H9 (cell line): Measurements from ENCODE around the gene AKNA. TPM values are rescaled to one million over a fixed set of nuclear protein-coding genes. Genes with fewer than 3 reads are reported as not detected.

ENCODE experiments used
- DNase-seq: peaks from one replicate; pipeline ENCODE4 v3.0.0-alpha.2; 2017
- H2AFZ ChIP-seq: one replicate; pipeline ENCODE4 v1.6.1; 2013; ENCODE audit warnings: mild to moderate bottlenecking, low read length, control low read depth, moderate library complexity
- H2AK5ac ChIP-seq: 2 replicates; pipeline ENCODE4 v1.6.1; 2013; ENCODE audit warnings: low read length, control low read depth, mixed read lengths; ENCODE audit not compliant: insufficient read length
- H2BK120ac ChIP-seq: one replicate; pipeline ENCODE4 v1.6.1; 2013; ENCODE audit warnings: low read depth, mild to moderate bottlenecking, low read length, control low read depth, inconsistent platforms; ENCODE audit not compliant: poor library complexity, severe bottlenecking
- H2BK12ac ChIP-seq: 2 replicates; pipeline ENCODE4 v1.6.1; 2013; ENCODE audit warnings: low read length, control low read depth, mixed read lengths, low read depth; ENCODE audit not compliant: insufficient read length
- H2BK15ac ChIP-seq: 2 replicates; pipeline ENCODE4 v1.6.1; 2013; ENCODE audit warnings: low read depth, low read length, control low read depth
- H2BK20ac ChIP-seq: one replicate; pipeline ENCODE4 v1.6.1; 2013; ENCODE audit warnings: low read depth, mild to moderate bottlenecking, low read length, control low read depth, inconsistent platforms; ENCODE audit not compliant: poor library complexity, severe bottlenecking
- H2BK5ac ChIP-seq: 2 replicates; pipeline ENCODE4 v1.6.1; 2013; ENCODE audit warnings: low read length, control low read depth, mixed read lengths; ENCODE audit not compliant: insufficient read length
- H3K14ac ChIP-seq: 2 replicates; pipeline ENCODE4 v1.6.1; 2013; ENCODE audit warnings: low read length, control low read depth; ENCODE audit not compliant: insufficient read depth
- H3K18ac ChIP-seq: 2 replicates; pipeline ENCODE4 v1.6.1; 2013; ENCODE audit warnings: low read depth, mild to moderate bottlenecking, mixed read lengths, low read length, control low read depth; ENCODE audit not compliant: insufficient read length
- H3K23ac ChIP-seq: 2 replicates; pipeline ENCODE4 v1.6.1; 2013; ENCODE audit warnings: low read length, control low read depth, mixed read lengths, low read depth; ENCODE audit not compliant: insufficient read length
- H3K23me2 ChIP-seq: 2 replicates; pipeline ENCODE4 v1.6.1; 2013; ENCODE audit warnings: low read depth, mild to moderate bottlenecking, mixed read lengths, low read length, control low read depth; ENCODE audit not compliant: insufficient read length, poor library complexity, severe bottlenecking
- H3K27ac ChIP-seq: 2 replicates; pipeline ENCODE4 v1.5.1; 2013; ENCODE audit warnings: low read length, control low read depth, mixed read lengths, low read depth; ENCODE audit not compliant: insufficient read length
- H3K27me3 ChIP-seq: 2 replicates; pipeline ENCODE4 v1.6.1; 2013; ENCODE audit warnings: low read length, control low read depth, inconsistent platforms; ENCODE audit not compliant: insufficient read depth
- H3K4ac ChIP-seq: 2 replicates; pipeline ENCODE4 v1.6.1; 2013; ENCODE audit warnings: low read depth, mild to moderate bottlenecking, control low read depth, inconsistent platforms, low read length, moderate library complexity
- H3K4me1 ChIP-seq: 2 replicates; pipeline ENCODE4 v1.6.1; 2013; ENCODE audit warnings: low read length, control low read depth, inconsistent platforms; ENCODE audit not compliant: insufficient read depth
- H3K4me2 ChIP-seq: 2 replicates; pipeline ENCODE4 v1.6.1; 2013; ENCODE audit warnings: low read length, control low read depth, mixed read lengths; ENCODE audit not compliant: insufficient read length, insufficient read depth
- H3K56ac ChIP-seq: 2 replicates; pipeline ENCODE4 v1.6.1; 2013; ENCODE audit warnings: low read depth, mild to moderate bottlenecking, mixed read lengths, low read length, control low read depth; ENCODE audit not compliant: insufficient read length
- H3K79me1 ChIP-seq: 2 replicates; pipeline ENCODE4 v1.6.1; 2013; ENCODE audit warnings: low read depth, mild to moderate bottlenecking, moderate library complexity, low read length, control low read depth, inconsistent platforms; ENCODE audit not compliant: insufficient read depth, poor library complexity, severe bottlenecking
- H3K79me2 ChIP-seq: 2 replicates; pipeline ENCODE4 v1.6.1; 2013; ENCODE audit warnings: low read length, control low read depth, inconsistent platforms; ENCODE audit not compliant: insufficient read depth
- H3K9ac ChIP-seq: 2 replicates; pipeline ENCODE4 v1.6.1; 2013; ENCODE audit warnings: low read length, control low read depth, mixed read lengths; ENCODE audit not compliant: insufficient read length; ENCODE audit errors: extremely low read depth
- H3K9me3 ChIP-seq: one replicate; pipeline ENCODE4 v1.6.1; 2013; ENCODE audit warnings: low read depth, low read length, inconsistent platforms; ENCODE audit not compliant: control insufficient read depth
- H3T11ph ChIP-seq: one replicate; pipeline ENCODE4 v1.6.1; 2013; ENCODE audit warnings: mild to moderate bottlenecking, low read length, control low read depth, inconsistent platforms
- H4K20me1 ChIP-seq: one replicate; pipeline ENCODE4 v1.6.1; 2013; ENCODE audit not compliant: control insufficient read depth, insufficient read length, insufficient read depth
- H4K5ac ChIP-seq: 2 replicates; pipeline ENCODE4 v1.6.1; 2013; ENCODE audit warnings: low read depth, mild to moderate bottlenecking, mixed read lengths, low read length, control low read depth; ENCODE audit not compliant: insufficient read length
- H4K8ac ChIP-seq: replicated peaks from 2 replicates; pipeline ENCODE4 v1.6.1; 2013; ENCODE audit warnings: low read length, control low read depth, mixed read lengths, low read depth; ENCODE audit not compliant: insufficient read length
- H4K91ac ChIP-seq: 2 replicates; pipeline ENCODE4 v1.6.1; 2013; ENCODE audit warnings: low read depth, mild to moderate bottlenecking, moderate library complexity, mixed read lengths, low read length, control low read depth; ENCODE audit not compliant: insufficient read length
- H3K27ac Mint-ChIP-seq, 3 experiments: 2 replicates in 2 of 3; 3 replicates in 1 of 3; pipeline ENCODE4 v1.8.0; 2020 to 2021; ENCODE audit warnings: mixed read lengths in 3 of 3, mild to moderate bottlenecking in 1 of 3, moderate library complexity in 1 of 3
- H3K27me3 Mint-ChIP-seq: 2 replicates; pipeline ENCODE4 v1.8.0; 2021; ENCODE audit warnings: low read depth, mild to moderate bottlenecking, moderate library complexity, mixed read lengths
- H3K36me3 Mint-ChIP-seq, 3 experiments: 2 replicates in 2 of 3; 3 replicates in 1 of 3; pipeline ENCODE4 v1.8.0; 2020 to 2021; ENCODE audit warnings: low read depth in 3 of 3, mixed read lengths in 3 of 3; ENCODE audit not compliant: insufficient read depth in 1 of 3
- H3K4me1 Mint-ChIP-seq, 2 experiments: 2 replicates each; pipeline ENCODE4 v1.8.0; 2020; ENCODE audit warnings: mixed read lengths in 2 of 2
- H3K4me3 Mint-ChIP-seq, 2 experiments: 2 replicates in 1 of 2; 3 replicates in 1 of 2; pipeline ENCODE4 v1.8.0; 2020 to 2021; ENCODE audit warnings: mild to moderate bottlenecking in 2 of 2, mixed read lengths in 2 of 2, moderate library complexity in 1 of 2
- H3K9me3 Mint-ChIP-seq, 2 experiments: 2 replicates in 1 of 2; 3 replicates in 1 of 2; pipeline ENCODE4 v1.8.0; 2020; ENCODE audit warnings: mild to moderate bottlenecking in 2 of 2, mixed read lengths in 2 of 2, moderate library complexity in 1 of 2
- CTCF ChIP-seq: fragments of 200-600 bp; sonication (generic); conservative IDR thresholded peaks from 3 replicates; pipeline ENCODE4 v1.8.0; 2021; ENCODE audit warnings: antibody characterized with exemption, mild to moderate bottlenecking
- WGBS: extraction: QIAGEN DNeasy Blood & Tissue Kit; methylation state at CpG from one replicate; pipeline ENCODE4 v1.1.7; 2013; ENCODE audit warnings: missing lambda C conversion rate, low lambda C conversion rate, mixed read lengths; ENCODE audit not compliant: insufficient read length; ENCODE audit errors: extremely low coverage; 5-methylcytosine and 5-hydroxymethylcytosine counted together
- total RNA-seq: library from RNA; stranded (reverse); gene quantifications from 2 replicates; pipeline ENCODE4 v1.2.1, GENCODE V29; 2021

AKNA gene
- total RNA-seq, 1 experiment from 2014 or later, result 19.7 TPM

GRCh38 chr9:114385397-114386181 is 2.2 kb downstream of the AKNA start:
- Histone ChIP-seq H2AK5ac (no peak overlapping the region), H3K4me2 (no peak overlapping the region), H3K27ac (no peak overlapping the region), H3K79me2 (no peaks in the 10 kb centered on the region; the same call in 1 of the 2 replicates), H4K5ac (no peak overlapping the region), H3K23me2 (no peaks in the 10 kb centered on the region), H4K8ac (no peak overlapping the region), H2BK12ac (no peak overlapping the region), H3K14ac (no peak overlapping the region; the same call in 1 of the 2 replicates), H4K20me1 (no peaks in the 10 kb centered on the region), H2AFZ (no peak overlapping the region), H3K9ac (no peak overlapping the region), H4K91ac (no peak overlapping the region), H3K56ac (no peak overlapping the region), H3K79me1 (no peaks in the 10 kb centered on the region), H2BK20ac (no peak overlapping the region), H3T11ph (no peak overlapping the region), H3K27me3 (no peaks in the 10 kb centered on the region), H2BK120ac (no peak overlapping the region), H3K9me3 (no peaks in the 10 kb centered on the region), H2BK15ac (no peak overlapping the region), H3K18ac (no peak overlapping the region), H2BK5ac (no peak overlapping the region), H3K4ac (no peak overlapping the region), H3K23ac (no peak overlapping the region), H3K4me1 (peaks cover 4% of the 10 kb centered on the region; the same call in 1 of the 2 replicates)
- Mint-ChIP-seq H3K4me1 (peaks cover 74 to 84% of the 10 kb centered on the region in 2 experiments), H3K27me3 (no peaks in the 10 kb centered on the region), H3K9me3 (no peaks in the 10 kb centered on the region), H3K4me3 (peak overlapping the region in 1 of 2 experiments; percentile 80; a peak in 3 of 5 replicates), H3K27ac (peak overlapping the region in 2 of 3 experiments; percentile 10 to 79; a peak in 4 of 7 replicates), H3K36me3 (peaks cover 0 to 8% (median 1%) of the 10 kb centered on the region in 3 experiments; a peak in 2 of 7 replicates)
- TF ChIP-seq CTCF, result no peak
- DNase-seq, result peak; percentile 63
- no CpG with 5 or more reads among the region's 11 CpGs for WGBS
